ENCODE measurements around the gene NEGR1.
"Not testable (repeated sequence)": the region's sequence is repeated elsewhere in the genome, so short reads cannot be mapped to it uniquely, and the experiment has no call there.

NEGR1 gene

GRCh38 chr1:72282271-72283021 lies at the start of gene NEGR1:
TSS of gene NEGR1 (minus strand) at chr1:72282539.
- peak; percentile 78 for DNase-seq (ENCODE audit: low read depth)

DNA sequence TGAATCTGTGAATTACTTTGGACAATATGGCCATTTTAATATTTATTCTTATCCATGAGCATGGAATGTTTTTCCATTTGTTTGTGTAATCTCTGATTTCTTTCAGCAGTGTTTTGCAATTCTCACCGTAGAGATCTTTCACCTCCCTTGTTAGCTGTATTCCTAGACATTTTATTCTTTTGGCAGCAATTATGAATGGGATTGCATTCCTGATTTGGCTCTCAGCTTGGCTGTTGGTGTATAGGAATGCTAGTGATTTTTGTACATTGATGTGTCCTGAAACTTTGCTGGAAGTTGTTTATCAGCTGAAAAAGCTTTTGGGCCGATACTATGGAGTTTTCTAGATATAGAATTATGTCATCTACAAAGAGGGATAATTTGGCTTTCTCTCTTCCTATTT lies 44.2 kb upstream of the NEGR1 start:
- DNase-seq (ENCODE audit: low read depth) = no peak

DNA sequence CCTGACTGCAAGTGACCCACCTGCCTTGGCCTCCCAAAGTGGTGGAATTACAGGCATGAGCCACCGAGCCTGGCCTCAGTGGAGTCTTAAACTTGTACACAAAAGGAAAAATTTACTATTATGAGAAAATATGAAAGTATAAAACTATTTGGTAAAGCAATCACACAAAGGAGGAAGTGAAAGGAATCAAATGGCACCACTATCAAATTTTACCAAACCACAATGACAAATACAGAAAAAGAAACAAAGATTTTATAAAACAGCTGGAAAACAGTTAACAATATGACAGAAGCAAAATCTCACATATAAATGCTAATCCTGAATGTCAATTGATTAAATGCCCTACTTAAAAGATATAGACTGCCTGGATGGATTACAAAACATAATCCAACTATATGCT lies 42.1 kb upstream of the NEGR1 start:
- no peak for DNase-seq (ENCODE audit: low read depth)

DNA sequence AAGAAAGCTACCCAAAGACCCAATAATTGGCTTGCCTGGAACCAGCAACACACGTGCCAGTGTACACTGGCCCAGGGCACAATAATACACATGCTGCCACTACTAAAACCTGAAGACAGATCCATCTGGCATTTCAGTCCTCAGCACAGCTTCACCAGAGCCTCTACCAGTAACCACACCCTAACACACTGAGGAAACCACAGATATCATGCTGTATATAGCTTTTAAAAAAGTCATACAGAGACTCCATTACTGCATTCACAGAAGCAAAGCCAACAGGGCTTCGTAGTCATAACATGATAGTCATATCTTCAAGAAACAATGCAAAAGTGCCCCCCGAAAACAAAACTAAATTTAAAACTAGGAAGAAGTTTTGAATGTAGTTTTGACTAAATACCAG lies 40.6 kb upstream of the NEGR1 start:
- DNase-seq (ENCODE audit: low read depth) = no peak

GRCh38 chr1:72296501-72296900 lies 14.2 kb upstream of the NEGR1 start:
- no peak for DNase-seq (ENCODE audit: low read depth)

GRCh38 chr1:72288886-72289285 lies 6.5 kb upstream of the NEGR1 start:
- DNase-seq (ENCODE audit: low read depth) = no peak

- DNase-seq (ENCODE audit: low read depth) = no peak
Measured at GRCh38 chr1:72286401-72286800, 4.1 kb upstream of the NEGR1 start.

- no peak for DNase-seq (ENCODE audit: low read depth)
Measured at GRCh38 chr1:72285074-72285425, 2.7 kb upstream of the NEGR1 start.

GRCh38 chr1:72284348-72285073 lies 2.2 kb upstream of the NEGR1 start:
- DNase-seq (ENCODE audit: low read depth) = peak; percentile 98

- peak; percentile 42 for DNase-seq (ENCODE audit: low read depth)
Measured at GRCh38 chr1:72284084-72284347, 1.7 kb upstream of the NEGR1 start.

DNA sequence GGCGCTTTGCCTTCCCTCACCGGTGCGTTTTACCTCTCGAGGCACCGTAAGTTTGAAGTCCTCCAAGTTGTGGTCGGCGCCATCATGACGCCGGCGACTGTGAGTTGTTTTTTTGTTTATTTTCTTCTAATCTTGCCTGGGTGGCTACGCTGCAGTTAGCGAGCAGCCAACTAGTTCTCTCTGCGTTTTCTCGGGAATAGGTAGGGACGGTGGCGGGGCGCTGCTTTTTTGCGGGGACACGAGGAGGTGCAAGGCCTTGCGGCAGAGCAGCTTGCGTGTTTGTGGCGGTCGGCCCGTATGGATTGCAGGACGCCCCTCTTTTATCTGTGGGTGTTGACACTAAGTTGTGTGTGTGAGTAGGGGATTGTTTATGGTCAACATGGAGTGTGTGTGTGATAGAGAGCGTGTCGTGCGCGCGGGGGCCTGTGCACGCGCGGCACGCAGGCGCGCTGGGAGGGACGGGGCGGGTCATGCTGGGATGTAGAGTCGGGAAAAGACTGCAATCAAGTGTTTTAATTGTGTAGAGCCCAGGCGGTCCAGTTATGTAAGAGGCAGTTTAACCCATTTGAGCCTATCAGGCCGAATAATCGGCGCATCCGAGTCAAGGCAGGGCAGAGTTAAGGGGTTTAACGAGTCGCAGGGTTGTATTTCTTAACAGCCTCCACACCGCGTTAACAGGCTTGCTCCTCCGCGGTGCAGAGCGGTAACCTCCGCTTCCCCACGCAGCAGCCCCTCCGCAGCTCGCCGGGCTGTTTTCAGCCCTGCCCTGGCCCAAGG lies 1.2 kb upstream of the NEGR1 start:
- peak; percentile 66 for DNase-seq (ENCODE audit: low read depth)

GRCh38 chr1:72283022-72283306 lies 625 bp upstream of the NEGR1 start:
- no peak for DNase-seq (ENCODE audit: low read depth)

DNA sequence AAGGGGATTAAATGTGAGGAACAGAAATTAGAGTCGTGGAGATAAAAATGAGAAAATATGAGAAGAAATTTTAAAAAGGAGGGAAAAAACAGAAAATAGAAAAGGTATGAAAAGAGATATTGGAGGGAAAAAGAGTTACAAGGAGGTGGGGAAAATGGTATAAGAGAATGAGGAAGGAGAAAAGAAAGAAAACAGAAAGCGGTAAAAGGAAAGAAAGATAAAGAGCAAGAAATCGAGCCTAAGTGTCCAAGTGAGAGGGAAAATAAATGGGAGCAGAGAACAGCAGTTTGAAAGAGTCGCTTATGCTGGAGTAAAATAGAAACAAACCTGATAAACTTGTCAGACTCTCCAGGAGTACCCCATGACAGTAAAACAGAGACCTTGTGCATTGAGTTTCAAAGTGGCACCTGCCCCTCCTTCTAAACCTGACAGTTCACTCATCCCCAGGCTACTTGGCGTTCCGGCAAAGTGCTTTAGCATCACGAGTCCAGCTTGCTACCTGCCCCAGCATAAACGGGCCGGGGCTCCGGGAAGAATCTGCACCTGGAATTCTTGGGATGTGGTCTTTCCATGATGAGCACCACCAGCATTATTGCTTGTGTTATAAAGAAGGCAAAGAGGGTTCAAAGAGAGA lies 585 bp downstream of the NEGR1 start:
- no peak for DNase-seq (ENCODE audit: low read depth)

DNA sequence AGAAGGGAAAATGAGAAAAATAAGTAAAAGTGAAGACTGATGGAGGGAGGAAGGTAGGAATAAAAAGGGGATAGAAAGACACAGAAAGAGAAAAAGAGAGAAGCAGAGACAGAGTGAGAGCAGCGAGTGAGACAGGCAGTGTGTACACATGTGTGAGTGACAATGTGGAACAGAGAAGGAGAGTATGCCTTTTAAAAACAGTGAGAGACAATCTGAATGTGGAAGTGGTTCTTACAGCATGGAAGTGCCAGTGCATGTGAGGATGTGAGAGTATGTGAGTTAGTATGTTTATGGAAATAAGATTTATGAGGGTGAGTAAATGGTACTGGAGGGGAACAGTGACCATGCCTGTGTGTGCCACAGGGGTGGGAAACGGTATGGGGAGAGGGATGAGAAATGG lies 1.2 kb downstream of the NEGR1 start:
- no peak for DNase-seq (ENCODE audit: low read depth)

GRCh38 chr1:72280711-72281110 lies 1.6 kb downstream of the NEGR1 start:
- DNase-seq (ENCODE audit: low read depth) = no peak

- DNase-seq (ENCODE audit: low read depth) = no peak
Measured at GRCh38 chr1:72280131-72280530, 2.2 kb downstream of the NEGR1 start.

DNA sequence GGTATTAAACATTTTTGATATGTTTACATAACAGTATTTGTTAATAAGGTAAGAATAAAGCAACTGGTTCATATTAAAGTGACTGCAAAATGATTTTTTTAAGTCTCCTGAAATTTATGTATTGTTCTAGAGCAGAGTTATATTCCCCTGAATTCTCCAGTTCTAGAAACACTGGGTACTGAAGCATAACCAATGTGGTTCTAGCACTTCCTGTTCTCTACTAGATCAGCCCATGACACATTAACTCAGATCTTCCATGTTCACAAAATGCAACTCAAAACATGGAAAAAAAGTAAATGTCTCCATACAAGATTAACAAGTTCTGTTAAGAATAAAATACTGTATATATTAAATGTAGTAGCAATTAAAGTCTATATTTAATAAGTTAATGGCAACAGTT lies 3.9 kb downstream of the NEGR1 start:
- no peak for DNase-seq (ENCODE audit: low read depth)

GRCh38 chr1:72271555-72272085 lies 10.7 kb downstream of the NEGR1 start:
- DNase-seq (ENCODE audit: low read depth) = no peak

DNA sequence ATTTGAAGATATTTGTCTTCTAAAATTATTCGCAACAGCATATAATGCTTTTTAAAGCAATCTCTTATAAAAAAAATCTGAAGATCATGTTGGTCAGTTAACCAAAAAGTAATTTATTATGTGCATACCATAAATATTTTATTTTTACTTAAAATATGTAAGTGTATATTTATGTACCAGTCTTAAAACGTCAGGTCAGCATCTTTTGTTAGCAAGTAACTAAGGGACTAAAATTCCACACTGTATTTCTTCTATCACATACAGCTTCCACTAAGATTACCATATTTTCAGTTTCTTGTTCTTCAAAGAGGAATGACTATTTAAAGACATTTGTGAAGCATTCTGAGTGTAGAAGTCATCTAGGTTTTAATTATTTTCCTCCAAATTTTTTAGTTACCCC lies 19.6 kb downstream of the NEGR1 start:
- DNase-seq (ENCODE audit: low read depth) = no peak

DNA sequence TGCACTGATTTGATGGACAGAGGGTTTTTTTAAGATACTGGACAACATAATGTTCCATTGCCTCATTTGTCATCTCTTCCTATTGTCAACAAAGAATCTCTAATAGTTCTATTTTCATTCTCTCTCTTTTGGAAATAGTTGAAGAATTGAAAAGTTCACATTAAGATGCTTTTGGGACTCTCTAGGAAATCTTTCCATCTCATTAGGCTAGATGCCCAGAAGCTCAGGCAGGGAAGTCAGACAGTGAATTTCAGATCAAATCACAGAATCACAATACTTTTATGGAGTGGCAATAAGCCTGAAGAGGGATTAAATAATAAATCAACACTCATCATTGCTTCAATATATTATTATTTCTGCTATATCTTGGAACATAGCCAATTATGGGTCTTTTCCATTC lies 29.2 kb downstream of the NEGR1 start:
- no peak for DNase-seq (ENCODE audit: low read depth)

GRCh38 chr1:72241397-72241796 lies 40.9 kb downstream of the NEGR1 start:
- no peak for DNase-seq (ENCODE audit: low read depth)

DNA sequence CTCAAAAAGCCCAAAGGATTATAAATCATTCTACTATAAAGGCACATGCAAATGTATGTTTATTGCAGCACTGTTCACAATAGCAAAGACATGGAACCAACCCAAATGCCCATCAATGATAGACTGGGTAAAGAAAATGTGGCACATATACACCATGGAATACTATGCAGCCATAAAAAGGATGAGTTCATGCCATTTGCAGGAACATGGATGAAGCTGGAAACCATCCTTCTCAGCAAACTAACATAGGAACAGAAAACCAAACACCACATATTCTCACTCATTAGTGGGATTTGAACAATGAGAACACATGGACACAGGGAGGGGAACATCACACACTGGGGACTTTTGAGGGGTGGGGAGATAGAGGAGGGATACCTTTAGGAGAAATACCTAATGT lies 46.4 kb downstream of the NEGR1 start:
- DNase-seq (ENCODE audit: low read depth) = not testable (repeated sequence)

DNA sequence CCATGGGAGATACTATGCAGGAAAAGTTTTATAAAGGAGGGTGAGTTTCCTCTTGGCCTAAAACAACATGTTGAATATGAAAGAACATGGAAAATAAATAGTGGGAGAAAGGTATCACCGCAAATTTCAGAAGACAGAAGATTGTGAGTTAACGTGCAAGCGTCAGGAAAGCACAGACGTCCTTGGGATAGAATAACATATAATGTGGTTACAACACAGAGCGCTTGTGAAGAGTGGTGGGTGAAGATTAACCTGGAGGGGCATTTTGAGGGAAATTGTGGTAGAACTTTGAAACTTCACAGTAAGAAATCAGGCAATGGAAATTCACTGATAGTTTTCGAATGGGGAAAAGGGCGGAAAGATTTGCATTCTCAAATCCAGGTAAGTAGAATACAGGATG lies 47.3 kb downstream of the NEGR1 start:
- no peak for DNase-seq (ENCODE audit: low read depth)
